CD8-positive, alpha-beta memory T cell (primary cell): ENCODE data around the gene SPATA19. TPM values are rescaled to one million over a fixed set of nuclear protein-coding genes. Genes with fewer than 3 reads are reported as not detected.

Experiments used
- CTCF ChIA-PET: fragments of 350-600 bp; sonication (Branson Sonifier 250); formaldehyde crosslinking; loops from one replicate; lab custom pipeline; 2021; ENCODE audit warnings: antibody characterized with exemption; lab: Charles Lee
- POLR2A ChIA-PET: fragments of 350-600 bp; sonication (Branson Sonifier 250); formaldehyde crosslinking; loops from one replicate; lab custom pipeline; 2021; ENCODE audit warnings: antibody characterized with exemption; lab: Charles Lee
- DNase-seq, 5 donors: peaks; one replicate each; pipeline versions ENCODE4 v3.0.0 to v3.0.0-alpha.2; 2020 to 2022; ENCODE audit warnings: mixed read lengths in 1 of 5
- H3K27ac ChIP-seq: one replicate; pipeline ENCODE4 v1.7.0; 2013; ENCODE audit warnings: low read depth, mild to moderate bottlenecking, low read length, moderate library complexity
- H3K27me3 ChIP-seq: 2 replicates; pipeline ENCODE4 v1.7.0; 2013; ENCODE audit warnings: low read length, mild to moderate bottlenecking; ENCODE audit not compliant: insufficient read depth, poor library complexity, severe bottlenecking
- H3K36me3 ChIP-seq: 2 replicates; pipeline ENCODE4 v1.7.0; 2013; ENCODE audit warnings: mild to moderate bottlenecking, low read length, moderate library complexity; ENCODE audit not compliant: insufficient read depth
- H3K4me1 ChIP-seq: 2 replicates; pipeline ENCODE4 v1.7.0; 2013; ENCODE audit warnings: mild to moderate bottlenecking, low read length, moderate library complexity; ENCODE audit not compliant: insufficient read depth
- H3K4me3 ChIP-seq: 2 replicates; pipeline ENCODE4 v1.7.0; 2013; ENCODE audit warnings: mild to moderate bottlenecking, low read length
- H3K9me3 ChIP-seq: 2 replicates; pipeline ENCODE4 v1.7.0; 2013; ENCODE audit warnings: mild to moderate bottlenecking, low read length
- H3K27ac Mint-ChIP-seq, 8 donors: one replicate each; pipeline ENCODE4 v1.8.0; 2020 to 2021; ENCODE audit warnings: mixed read lengths in 8 of 8, mild to moderate bottlenecking in 6 of 8, inconsistent platforms in 3 of 8, moderate library complexity in 3 of 8
- H3K27me3 Mint-ChIP-seq, 2 donors: one replicate each; pipeline ENCODE4 v1.8.0; 2020 to 2021; ENCODE audit warnings: mixed read lengths in 2 of 2, mild to moderate bottlenecking in 1 of 2, moderate library complexity in 1 of 2
- H3K36me3 Mint-ChIP-seq, 3 donors: one replicate each; pipeline ENCODE4 v1.8.0; 2020 to 2021; ENCODE audit warnings: mixed read lengths in 3 of 3, inconsistent platforms in 1 of 3, mild to moderate bottlenecking in 1 of 3
- H3K4me1 Mint-ChIP-seq, 3 donors: one replicate each; pipeline ENCODE4 v1.8.0; 2020 to 2021; ENCODE audit warnings: mixed read lengths in 3 of 3, inconsistent platforms in 1 of 3, mild to moderate bottlenecking in 1 of 3
- H3K4me3 Mint-ChIP-seq, 7 donors: one replicate each; pipeline ENCODE4 v1.8.0; 2020 to 2021; ENCODE audit warnings: mixed read lengths in 7 of 7, mild to moderate bottlenecking in 6 of 7, moderate library complexity in 4 of 7, inconsistent platforms in 2 of 7
- H3K9me3 Mint-ChIP-seq, 5 donors: one replicate each; pipeline ENCODE4 v1.8.0; 2020 to 2022; ENCODE audit warnings: mixed read lengths in 5 of 5, mild to moderate bottlenecking in 3 of 5, moderate library complexity in 2 of 5, inconsistent platforms in 1 of 5
- polyA plus RNA-seq: library from polyadenylated mRNA; unstranded; fragments of 300-500 nt; fragmentation: Illumina TruSeq; gene quantifications from one replicate; pipeline ENCODE4 v1.2.3, GENCODE V29; 2021
- total RNA-seq, 2 experiments: library from RNA; stranded (reverse); gene quantifications; one replicate each; pipeline ENCODE4 v1.2.3, GENCODE V29; 2021

Gene SPATA19
- total and polyA plus RNA-seq, 3 experiments from 2014 or later = not detected

DNA sequence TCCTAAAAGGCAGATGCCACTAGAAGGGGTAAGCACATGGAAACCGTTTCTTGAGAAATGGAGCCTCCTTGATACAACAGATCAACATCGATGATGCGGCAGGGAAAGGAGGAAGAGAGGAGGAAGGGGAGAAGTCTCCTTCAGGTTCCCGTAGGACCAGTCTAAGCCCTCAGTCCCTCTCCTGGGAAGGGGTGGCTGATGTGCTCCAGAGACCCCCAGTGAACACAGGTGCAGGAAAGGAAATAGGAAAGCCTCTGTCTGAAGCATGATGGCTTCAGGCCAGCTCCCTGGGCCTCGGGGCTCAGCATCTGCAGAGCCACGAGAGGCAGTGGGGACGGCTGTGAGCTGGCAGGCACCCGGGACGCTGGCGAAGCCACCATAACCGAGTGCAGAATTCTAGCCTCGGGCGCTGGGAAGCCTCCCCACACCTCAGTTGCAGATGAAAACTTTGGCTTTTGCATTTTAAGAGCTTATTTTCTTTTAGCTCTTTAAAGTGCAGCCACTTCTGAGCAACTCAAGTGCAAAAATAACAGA is 1.8 kb downstream of the SPATA19 start:
- CTCF ChIA-PET = no interaction called here
- no peak for DNase-seq
- H3K4me3 ChIP-seq = no peak overlapping the region
- no peaks in the 10 kb centered on the region for H3K36me3 ChIP-seq
- H3K27ac ChIP-seq = no peak overlapping the region
- no peaks in the 10 kb centered on the region for H3K4me1 ChIP-seq
- H3K27me3 Mint-ChIP-seq = peaks cover 3 to 12% of the 10 kb centered on the region in 2 donors
- no peaks in the 10 kb centered on the region for H3K36me3 Mint-ChIP-seq
- no peaks in the 10 kb centered on the region for H3K27me3 ChIP-seq
- no peaks in the 10 kb centered on the region for H3K9me3 Mint-ChIP-seq
- no peak overlapping the region for H3K27ac Mint-ChIP-seq
- no peaks in the 10 kb centered on the region for H3K9me3 ChIP-seq
- no peak overlapping the region for H3K4me3 Mint-ChIP-seq
- POLR2A ChIA-PET = no interaction called here
- H3K4me1 Mint-ChIP-seq = no peaks in the 10 kb centered on the region

DNA sequence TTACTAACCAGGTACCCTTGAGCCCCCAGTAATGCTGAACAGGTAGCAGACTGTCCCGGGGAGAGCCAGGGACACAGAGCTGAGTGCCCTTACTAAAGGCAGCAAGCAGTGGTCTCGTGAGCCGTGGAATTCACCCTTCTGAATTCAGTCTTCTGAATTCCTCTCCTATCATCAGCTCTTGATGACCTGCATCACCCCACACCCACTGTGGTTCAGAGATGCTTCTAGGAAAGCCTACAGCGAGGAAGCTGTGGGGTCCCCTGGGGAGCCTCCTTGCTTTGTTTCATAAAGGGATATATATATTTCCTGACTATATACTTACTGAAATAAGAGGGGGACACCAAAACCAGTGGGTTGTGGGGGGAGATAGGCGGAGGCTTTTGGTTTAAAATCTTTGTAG is 2.6 kb downstream of the SPATA19 start:
- no peaks in the 10 kb centered on the region for H3K36me3 ChIP-seq
- DNase-seq = no peak
- Mint-ChIP-seq H3K9me3 (no peaks in the 10 kb centered on the region), H3K27me3 (peaks cover 3 to 9% of the 10 kb centered on the region in 2 donors), H3K27ac (no peak overlapping the region), H3K36me3 (no peaks in the 10 kb centered on the region), H3K4me3 (no peak overlapping the region), H3K4me1 (no peaks in the 10 kb centered on the region)
- CTCF ChIA-PET = no interaction called here
- no peak overlapping the region for H3K27ac ChIP-seq
- POLR2A ChIA-PET = no interaction called here
- no peak overlapping the region for H3K4me3 ChIP-seq
- no peaks in the 10 kb centered on the region for H3K4me1 ChIP-seq
- H3K9me3 ChIP-seq = no peaks in the 10 kb centered on the region
- no peaks in the 10 kb centered on the region for H3K27me3 ChIP-seq

DNA sequence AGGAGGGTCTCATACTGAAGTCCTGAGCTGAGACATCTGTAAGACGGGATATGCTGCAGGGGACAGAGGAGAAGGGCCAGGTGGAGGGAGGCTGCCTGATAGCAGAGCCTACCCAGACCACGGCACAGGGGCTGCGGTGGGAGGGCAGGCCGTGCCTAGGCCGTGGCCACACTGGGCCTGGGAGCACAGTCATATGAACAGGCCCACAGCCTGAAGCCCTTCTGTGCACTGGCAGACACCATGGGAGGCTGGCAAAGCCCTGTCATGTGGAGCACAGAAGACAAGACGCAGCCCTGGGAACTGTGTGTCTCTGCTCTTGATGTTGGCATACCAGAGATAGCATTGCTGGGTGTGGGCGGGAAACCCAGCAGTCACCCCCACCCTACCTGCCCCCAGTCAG is 3.3 kb downstream of the SPATA19 start:
- no peak overlapping the region for H3K4me3 ChIP-seq
- Mint-ChIP-seq H3K4me3 (no peak overlapping the region), H3K36me3 (no peaks in the 10 kb centered on the region), H3K27me3 (peaks cover 3 to 11% of the 10 kb centered on the region in 2 donors), H3K9me3 (no peaks in the 10 kb centered on the region), H3K4me1 (no peaks in the 10 kb centered on the region), H3K27ac (no peak overlapping the region)
- no peaks in the 10 kb centered on the region for H3K36me3 ChIP-seq
- ChIA-PET CTCF (no interaction called here), POLR2A (no interaction called here)
- H3K27ac ChIP-seq = no peak overlapping the region
- H3K4me1 ChIP-seq = no peaks in the 10 kb centered on the region
- no peak for DNase-seq
- no peaks in the 10 kb centered on the region for H3K27me3 ChIP-seq
- H3K9me3 ChIP-seq = no peaks in the 10 kb centered on the region

DNA sequence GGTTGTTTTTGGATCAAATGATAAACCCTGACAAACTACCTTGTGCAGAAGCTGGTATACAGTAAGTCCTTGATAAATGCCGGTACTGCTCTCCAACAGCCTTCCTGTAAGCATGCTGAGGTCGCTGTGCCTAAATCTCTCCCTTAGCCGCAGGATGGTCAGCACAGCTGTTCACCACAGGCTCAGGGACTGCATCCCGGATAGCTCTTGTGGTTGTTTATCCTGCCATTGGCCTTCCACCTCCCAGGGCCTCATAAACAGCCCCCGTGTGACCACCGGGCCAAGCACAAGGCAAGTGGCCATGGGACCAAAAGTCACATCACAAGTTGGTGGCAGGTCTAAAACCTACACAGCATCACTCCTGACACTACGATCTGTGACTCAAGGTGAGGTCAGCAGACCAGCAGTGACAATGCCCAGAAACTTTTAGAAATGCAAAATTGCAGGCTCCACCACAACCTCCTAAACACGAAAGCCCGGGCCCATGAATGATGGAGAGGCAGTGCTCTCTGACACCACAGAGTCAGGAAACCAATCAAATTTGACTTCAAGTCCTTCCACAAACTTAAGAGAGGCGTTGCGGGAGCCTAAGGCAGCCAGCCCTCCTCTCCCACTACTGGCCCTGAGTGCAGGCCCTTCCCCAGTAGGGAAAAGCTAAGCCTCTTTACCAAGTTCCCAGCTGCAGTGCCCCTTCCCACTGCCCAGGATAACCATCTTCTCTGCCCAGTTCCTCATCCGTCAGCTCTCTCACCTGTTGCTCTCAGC is 3.9 kb downstream of the SPATA19 start:
- H3K36me3 Mint-ChIP-seq = no peaks in the 10 kb centered on the region
- no peak for DNase-seq
- H3K27ac Mint-ChIP-seq = no peak overlapping the region
- Histone ChIP-seq H3K4me1 (no peaks in the 10 kb centered on the region), H3K27ac (no peak overlapping the region), H3K27me3 (no peaks in the 10 kb centered on the region), H3K4me3 (no peak overlapping the region), H3K36me3 (no peaks in the 10 kb centered on the region), H3K9me3 (no peaks in the 10 kb centered on the region)
- H3K27me3 Mint-ChIP-seq = peaks cover 9 to 17% of the 10 kb centered on the region in 2 donors
- H3K4me1 Mint-ChIP-seq = no peaks in the 10 kb centered on the region
- CTCF ChIA-PET = no interaction called here
- H3K4me3 Mint-ChIP-seq = no peak overlapping the region
- POLR2A ChIA-PET = no interaction called here
- H3K9me3 Mint-ChIP-seq = no peaks in the 10 kb centered on the region

DNA sequence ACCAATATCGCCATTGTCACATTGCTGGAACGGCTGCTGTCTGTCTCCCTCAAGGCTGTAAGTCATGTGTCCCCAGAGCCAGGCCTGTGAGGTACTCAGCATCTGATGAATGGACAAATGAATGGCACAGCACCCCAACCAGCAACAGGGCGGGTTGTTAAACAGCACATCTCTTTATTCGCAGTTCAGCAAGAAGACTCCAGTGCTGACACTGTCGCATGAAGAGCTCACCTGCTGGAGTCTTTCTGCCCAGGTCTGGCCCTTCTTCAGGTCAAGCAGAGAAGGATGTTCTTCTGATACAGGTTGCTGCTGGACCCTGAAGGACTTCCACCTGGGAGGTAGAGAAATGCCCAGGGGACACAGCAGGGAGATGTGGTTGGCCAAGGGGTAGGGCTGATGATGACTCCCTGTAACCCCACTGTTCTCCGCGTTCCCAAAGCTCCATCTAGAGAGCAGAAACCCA is 4.8 kb downstream of the SPATA19 start:
- Histone ChIP-seq H3K4me3 (no peak overlapping the region), H3K36me3 (no peaks in the 10 kb centered on the region), H3K27ac (no peak overlapping the region), H3K4me1 (no peaks in the 10 kb centered on the region), H3K9me3 (no peaks in the 10 kb centered on the region), H3K27me3 (no peaks in the 10 kb centered on the region)
- Mint-ChIP-seq H3K4me3 (no peak overlapping the region), H3K27ac (no peak overlapping the region), H3K36me3 (no peaks in the 10 kb centered on the region), H3K4me1 (peaks cover 0 to 7% (median 0%) of the 10 kb centered on the region in 3 donors), H3K9me3 (no peaks in the 10 kb centered on the region), H3K27me3 (peaks cover 11 to 26% of the 10 kb centered on the region in 2 donors)
- DNase-seq = no peak
- ChIA-PET CTCF (no interaction called here), POLR2A (no interaction called here)

DNA sequence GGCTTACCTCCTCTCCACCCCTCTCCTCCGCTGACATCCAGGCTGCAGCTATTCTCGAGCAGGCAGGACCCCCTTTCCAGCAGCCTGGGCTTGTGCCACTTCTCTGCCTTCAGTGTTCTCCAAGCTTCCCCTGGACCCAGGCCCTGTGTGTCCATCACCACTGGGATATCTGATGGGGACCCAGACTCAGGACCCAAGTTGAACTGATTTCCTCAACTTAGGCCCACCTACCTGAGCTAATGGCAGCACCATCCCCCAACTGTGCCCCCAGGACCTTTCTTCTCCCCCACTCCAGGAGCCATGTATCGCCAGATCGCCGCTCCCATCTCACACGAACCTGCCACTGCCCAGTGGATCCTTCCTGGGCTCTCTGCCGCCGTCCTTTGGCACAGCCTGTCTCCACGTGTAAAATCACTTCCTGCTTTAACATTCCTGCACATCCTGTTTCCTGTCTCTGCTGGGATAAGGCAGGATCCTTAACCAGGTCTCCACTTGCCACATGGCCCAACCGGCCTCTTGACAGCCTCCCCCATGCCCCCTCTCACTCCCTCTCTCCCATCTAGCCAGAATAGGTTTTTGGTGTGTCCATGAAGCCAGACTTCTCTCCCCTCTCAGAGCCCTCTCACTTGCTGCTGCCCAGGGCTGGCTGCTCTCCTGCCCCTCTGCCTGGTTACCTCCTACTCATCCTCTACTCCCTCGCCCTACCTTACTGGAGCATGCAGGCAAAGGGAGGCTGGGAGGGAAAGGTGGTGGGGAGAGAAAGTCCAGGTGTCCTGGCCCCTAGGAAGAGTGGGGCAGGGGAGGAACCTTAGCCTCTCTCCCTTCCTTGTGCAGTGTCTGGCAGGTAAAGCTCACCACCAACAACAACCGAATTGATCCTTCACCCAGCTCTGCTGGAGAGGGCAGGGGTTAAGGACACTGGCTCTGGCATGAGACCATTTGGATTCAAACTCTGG is 9.4 kb downstream of the SPATA19 start:
- H3K4me1 ChIP-seq = no peaks in the 10 kb centered on the region
- no peak for DNase-seq
- no peaks in the 10 kb centered on the region for H3K36me3 ChIP-seq
- ChIA-PET POLR2A (no interaction called here), CTCF (no interaction called here)
- H3K4me1 Mint-ChIP-seq = peaks cover 3 to 13% (median 7%) of the 10 kb centered on the region in 3 donors
- H3K27ac ChIP-seq = no peak overlapping the region
- no peak overlapping the region for H3K4me3 Mint-ChIP-seq
- no peaks in the 10 kb centered on the region for H3K27me3 ChIP-seq
- no peaks in the 10 kb centered on the region for H3K9me3 ChIP-seq
- no peaks in the 10 kb centered on the region for H3K36me3 Mint-ChIP-seq
- peaks cover 14 to 35% of the 10 kb centered on the region in 2 donors for H3K27me3 Mint-ChIP-seq
- H3K4me3 ChIP-seq = no peak overlapping the region
- H3K9me3 Mint-ChIP-seq = peaks cover 0 to 5% (median 0%) of the 10 kb centered on the region in 5 donors
- peak overlapping the region in 1 of 8 donors; percentile 47 for H3K27ac Mint-ChIP-seq

DNA sequence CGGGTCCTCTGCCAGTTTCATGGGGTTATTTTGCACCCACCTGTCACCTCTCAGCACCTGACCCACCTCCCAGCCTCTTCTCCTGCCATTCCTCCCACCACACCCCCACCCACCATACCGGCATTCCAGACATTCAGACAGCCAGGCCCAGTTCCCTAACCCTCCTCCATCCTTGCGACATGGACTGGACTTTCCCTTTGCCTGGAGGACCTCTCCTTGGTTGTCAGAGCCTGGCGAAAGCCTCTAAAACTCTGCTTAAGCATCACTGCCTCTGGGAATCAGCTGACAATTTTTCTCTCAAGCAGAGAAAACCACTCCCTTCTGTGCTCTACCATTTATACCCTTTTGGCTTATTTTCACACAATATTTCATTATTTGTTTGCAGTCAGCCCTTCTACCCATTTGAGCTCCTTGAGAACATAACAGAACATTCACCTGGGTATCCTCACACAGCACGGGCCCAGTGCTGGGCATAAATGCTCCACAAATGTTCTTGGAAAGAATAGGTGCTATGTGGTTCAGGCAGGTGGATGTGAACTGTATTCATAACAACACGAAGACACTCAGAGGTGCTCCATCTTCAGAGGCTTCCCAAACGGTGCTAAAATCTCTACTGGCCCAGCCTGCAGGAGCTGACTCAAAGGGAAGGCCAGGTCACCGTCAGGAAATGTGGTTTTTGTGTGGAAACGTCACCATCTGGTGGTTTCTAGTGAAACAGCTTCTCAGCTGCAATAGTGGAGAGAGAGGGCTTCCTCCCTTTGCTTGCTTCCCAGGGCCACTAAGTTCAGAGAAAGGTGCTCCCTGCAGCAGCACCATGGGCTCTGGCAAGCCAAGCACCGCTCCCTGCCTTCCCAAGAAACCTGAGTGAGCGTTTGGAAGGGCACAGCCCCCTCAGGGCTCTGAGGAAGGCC is 10.4 kb downstream of the SPATA19 start:
- Histone ChIP-seq H3K27ac (no peak overlapping the region), H3K9me3 (no peaks in the 10 kb centered on the region), H3K4me3 (no peak overlapping the region), H3K36me3 (no peaks in the 10 kb centered on the region), H3K4me1 (no peaks in the 10 kb centered on the region), H3K27me3 (no peaks in the 10 kb centered on the region)
- CTCF ChIA-PET = no interaction called here
- POLR2A ChIA-PET = no interaction called here
- H3K9me3 Mint-ChIP-seq = peaks cover 0 to 5% (median 0%) of the 10 kb centered on the region in 5 donors
- peaks cover 3 to 13% (median 7%) of the 10 kb centered on the region in 3 donors for H3K4me1 Mint-ChIP-seq
- DNase-seq = peak in 3 of 5 donors; percentile 9 to 19 (median 16)
- H3K4me3 Mint-ChIP-seq = no peak overlapping the region
- H3K36me3 Mint-ChIP-seq = no peaks in the 10 kb centered on the region
- peaks cover 16 to 35% of the 10 kb centered on the region in 2 donors for H3K27me3 Mint-ChIP-seq
- no peak overlapping the region for H3K27ac Mint-ChIP-seq
